ENCODE results near the gene TMEM138.
A peak's percentile ranks its signal among the peaks of the same experiment; 100 is the strongest.
"Not testable (repeated sequence)": the region's sequence is repeated elsewhere in the genome, so short reads cannot be mapped to it uniquely, and the experiment has no call there.

The TMEM138 gene

GRCh38 chr11:61368646-61369045, 6.5 kb downstream of the TMEM138 start:
- no peak for DNase-seq

GRCh38 chr11:61369372-61370348, 7.5 kb downstream of the TMEM138 start:
- DNase-seq: no peak

DNA sequence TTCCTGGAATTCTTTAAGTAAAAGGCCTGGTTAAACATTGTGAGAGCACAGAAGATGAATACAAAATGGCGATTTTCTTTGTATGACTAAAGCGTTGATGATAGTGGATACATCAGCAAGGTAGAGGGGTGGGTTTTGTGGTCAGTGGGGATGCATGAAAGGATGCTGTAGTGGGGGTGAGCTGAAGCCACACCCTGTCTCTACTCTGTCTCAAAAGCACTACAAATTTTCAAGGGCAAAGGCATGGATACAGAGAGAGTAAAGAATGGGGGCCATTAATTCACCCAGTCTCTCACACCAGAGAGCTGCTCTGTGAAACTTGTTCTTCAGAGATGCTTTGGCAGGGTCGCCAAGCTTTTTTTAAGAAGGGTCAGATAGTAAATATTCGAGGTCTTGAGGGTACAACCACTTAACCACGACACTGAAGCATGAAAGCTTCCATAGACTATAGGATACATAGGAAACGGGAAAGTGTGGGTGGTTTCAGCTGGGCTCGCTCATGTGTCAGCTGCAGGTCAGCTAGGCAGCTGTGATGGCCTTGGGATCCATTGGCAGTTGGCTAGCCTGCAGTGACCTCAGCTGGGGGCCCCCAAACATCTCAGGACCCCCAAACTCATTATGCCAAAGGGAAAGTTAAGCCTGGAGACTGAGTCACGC, 8.3 kb downstream of the TMEM138 start:
- DNase-seq: no peak

DNA sequence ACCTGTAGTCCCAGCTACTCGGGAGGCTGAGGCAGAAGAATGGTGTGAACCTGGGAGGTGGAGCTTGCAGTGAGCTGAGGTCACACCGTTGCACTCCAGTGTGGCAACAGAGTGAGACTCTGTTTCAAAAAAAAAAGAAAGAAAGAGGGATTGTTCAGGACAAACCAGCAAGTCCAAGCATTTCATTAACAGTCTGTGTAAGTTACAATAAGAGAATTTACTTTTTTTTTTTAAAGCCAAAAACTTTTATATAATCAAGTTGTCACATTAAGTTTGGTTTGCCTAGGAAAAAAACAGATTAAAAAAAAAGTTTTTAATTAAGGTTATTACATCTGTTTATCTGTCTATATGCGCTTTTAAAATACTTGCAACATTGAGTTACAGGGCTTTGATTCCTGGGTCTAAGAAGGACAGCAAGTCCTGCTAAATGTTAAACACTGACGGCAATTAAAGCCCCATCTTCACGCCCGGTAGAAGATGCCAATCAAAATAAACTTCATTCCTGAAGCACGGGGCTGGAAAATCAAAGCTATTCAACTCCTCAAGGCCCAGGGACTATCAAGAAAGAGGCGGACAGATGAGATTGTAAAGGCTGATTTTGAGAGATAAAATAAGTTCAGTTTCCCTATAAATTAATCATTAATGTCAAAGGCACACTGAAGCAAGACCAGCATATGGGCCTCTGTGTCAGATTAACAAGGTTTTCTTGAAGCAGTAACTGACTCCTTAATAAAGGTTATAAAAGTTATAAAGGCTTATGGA, 10.7 kb downstream of the TMEM138 start:
- no peak for DNase-seq

DNA sequence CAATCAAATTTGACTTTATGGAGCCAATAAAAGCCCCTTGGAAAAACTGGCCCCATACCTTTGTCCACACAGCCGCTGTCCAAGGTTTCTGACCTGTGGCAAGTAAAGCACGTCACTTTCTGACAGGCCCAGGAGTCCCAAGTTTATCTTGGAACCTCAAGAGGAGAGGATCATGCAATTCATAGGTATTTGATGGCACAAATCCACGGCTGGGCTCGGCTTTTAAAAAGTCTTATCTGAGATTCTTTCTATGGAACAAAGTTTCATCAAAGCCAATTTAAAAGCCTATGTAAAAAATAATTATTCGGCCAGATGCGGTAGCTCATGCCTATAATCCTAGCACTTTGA, 13.6 kb downstream of the TMEM138 start:
- DNase-seq: no peak

GRCh38 chr11:61377461-61378160, 15.4 kb downstream of the TMEM138 start:
- DNase-seq: no peak

DNA sequence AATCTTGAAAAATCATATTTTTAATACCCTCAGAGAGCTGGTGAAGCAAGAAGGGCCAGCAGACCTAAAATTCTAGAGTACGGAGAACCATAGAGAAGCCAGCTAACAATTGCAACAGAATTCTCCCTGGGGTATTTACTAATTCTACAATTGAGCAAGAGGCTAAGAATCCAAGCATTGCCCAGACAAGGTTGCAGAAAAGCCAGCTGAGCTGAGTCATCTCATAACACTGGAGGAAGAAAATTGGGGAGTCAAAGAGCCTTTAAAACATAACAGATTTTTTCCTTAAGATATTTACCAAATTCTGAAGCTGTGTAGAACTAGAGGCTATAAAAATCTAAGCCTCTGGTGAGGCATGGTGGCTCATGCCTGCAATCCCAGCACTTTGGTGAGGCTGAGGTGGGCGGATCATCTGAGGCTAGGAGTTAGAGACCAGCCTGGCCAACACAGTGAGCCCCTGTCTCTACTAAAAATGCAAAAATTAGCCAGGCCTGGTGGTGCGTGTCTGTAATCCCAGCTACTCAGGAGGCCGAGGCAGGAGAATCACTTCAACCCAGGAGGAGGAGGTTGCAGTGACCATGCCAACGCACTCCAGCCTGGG, 16.6 kb downstream of the TMEM138 start:
- DNase-seq: no peak

- no peak for DNase-seq
Measured at GRCh38 chr11:61380884-61381283, 18.7 kb downstream of the TMEM138 start.

DNA sequence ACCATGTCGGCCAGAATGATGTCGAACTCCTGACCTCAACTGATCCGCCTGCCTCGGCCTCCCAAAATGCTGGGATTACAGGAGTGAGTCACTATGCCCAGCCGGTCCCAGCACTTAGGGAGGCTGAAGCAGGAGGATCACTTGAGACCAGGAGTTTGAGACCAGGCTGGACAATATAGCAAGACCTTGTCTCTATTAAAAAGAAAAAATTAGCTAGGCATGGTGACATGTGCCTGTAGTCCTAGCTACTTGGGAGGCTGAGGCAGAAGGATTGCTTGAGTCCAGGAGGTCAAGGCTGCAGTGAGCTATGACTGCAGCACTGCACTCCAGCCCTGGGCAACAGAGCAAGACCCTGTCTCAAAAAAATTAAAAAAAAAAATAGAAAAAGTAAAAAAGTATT, 21.7 kb downstream of the TMEM138 start:
- not testable (repeated sequence) for DNase-seq

DNA sequence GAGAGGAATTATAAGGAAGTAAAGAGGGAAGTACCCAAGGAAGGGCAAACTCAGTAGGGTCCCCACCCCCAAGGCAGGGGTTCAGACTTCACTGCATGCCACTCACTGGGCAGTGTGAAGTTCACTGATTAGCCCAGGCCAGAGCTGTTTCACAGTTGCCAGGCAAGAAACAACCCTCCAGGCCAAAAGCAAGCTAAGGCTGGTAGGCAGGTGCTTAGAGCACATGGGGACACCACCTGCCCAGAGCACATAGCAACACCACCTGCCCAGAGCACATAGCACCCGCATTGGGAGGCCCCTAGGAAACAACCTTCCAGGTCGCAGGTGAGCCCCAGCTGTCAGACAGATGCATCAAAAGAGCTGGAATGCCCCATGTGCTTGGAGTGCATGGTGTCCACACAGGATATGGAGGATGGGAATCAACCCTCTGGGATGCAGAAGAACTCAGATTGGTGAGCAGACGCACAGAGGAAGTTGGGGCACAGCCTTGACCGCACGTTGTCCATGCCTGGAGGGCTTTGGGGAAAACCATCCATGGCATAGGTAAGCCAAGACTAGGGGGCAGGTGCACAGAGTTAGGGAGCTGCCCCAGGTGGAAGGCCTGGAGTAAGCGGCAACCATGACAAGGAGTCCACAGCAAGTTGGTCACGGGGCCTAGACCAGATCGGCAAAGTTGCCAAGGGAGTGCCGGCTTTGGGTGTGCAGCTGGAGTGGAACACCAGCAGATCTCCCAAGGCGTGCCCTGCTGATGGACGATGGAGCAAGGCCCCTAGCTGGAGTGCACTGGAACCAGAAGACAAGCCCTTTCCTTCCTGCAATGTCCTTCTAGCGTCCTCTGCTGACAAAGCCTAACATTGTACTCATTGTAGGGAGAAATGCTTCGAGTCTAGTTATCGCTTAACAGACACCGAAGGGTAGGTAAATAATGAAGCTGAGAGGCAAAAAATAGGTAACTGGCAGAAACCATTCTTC, 22.4 kb downstream of the TMEM138 start:
- DNase-seq: no peak

DNA sequence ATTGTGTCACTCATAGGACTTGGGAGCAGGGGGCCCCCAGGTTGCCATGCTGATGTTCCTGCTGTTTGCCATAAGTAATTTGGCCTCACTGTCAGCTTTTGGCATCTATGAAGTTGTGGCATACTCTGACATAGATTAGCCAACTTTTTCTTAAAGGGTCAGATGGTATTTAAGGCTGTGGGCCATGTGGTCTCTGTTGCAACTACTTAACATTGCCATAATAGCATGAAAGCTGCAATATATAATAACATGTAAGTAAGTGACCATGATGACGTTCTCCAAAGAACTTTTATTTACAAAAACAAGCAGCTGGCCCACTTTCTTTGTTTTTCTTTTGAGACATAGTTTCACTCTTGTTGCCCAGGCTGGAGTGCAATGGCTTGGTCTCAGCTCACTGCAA, 28.0 kb downstream of the TMEM138 start:
- DNase-seq: no peak

DNA sequence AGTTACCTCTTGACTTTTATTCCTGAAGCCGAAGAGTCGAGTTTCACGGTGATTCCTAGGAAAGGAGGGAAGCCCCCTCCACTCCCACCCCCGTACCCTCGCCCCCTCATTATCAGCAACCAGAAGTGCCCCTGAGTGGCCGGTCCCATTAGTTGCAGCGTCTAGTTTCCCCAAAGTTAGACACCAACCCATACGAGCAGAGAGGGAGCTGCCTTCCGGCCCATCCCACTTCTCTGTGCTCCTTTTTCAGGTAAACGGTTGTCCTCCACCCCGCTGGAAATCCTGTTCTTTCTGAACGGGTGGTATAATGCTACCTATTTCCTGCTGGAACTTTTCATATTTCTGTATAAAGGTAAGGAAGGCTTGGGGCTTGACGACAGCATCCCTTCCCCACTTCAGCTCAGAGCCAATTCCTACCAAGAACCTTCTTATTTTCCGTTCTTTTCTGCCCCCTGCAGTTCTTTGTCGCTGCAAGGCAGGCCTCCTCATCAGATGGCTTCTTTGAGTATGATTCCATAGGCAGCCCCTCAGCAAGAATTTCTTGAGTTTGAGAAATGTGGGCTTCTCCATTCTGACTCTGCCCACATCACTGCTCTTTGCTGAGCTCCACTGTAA, 30.9 kb downstream of the TMEM138 start:
- DNase-seq: peak; percentile 11

DNA sequence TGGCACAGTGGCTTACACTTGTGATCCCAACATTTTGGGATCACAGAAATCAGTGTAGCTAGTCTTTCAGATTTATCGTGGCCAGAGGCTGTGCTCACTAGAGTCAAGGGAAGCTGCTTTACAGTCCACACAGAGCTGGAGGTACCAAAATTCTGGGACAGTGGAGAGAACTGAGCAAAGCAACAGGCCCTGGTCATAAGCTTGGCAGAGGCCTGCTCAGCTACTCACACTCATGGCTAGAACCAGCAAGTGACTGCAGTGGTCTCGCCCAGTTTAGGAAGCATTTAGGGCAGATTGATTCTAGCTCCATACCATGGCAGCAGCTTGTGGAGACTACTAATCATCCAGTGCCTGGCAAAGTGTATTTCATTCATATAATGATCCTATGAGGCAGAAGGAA, 39.0 kb downstream of the TMEM138 start:
- DNase-seq: no peak

- no peak for DNase-seq
Measured at GRCh38 chr11:61401573-61401972, 39.4 kb downstream of the TMEM138 start.

- no peak for DNase-seq
Measured at GRCh38 chr11:61403658-61404057, 41.5 kb downstream of the TMEM138 start.

- DNase-seq: no peak
Measured at GRCh38 chr11:61404103-61404502, 41.9 kb downstream of the TMEM138 start.

DNA sequence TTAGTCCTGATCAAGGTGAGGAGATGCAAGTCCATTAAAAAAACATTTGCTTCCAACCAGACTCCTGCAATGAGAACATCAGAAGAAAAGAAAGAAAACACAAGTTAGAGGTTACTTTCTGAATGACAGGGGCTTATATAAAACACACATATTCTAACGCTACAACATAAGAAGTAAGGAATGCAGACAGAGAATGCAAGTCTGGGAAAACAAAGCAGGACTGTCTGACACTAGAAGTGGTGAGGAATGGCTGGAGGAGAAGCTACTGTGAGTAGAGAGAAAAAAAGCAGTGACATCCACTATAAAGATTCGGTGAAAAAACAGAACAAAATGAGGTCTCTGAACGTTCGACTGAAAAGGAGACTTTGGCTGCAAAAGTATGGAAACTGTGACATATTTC, 42.5 kb downstream of the TMEM138 start:
- DNase-seq: no peak

GRCh38 chr11:61406067-61406466, 43.9 kb downstream of the TMEM138 start:
- DNase-seq: no peak

DNA sequence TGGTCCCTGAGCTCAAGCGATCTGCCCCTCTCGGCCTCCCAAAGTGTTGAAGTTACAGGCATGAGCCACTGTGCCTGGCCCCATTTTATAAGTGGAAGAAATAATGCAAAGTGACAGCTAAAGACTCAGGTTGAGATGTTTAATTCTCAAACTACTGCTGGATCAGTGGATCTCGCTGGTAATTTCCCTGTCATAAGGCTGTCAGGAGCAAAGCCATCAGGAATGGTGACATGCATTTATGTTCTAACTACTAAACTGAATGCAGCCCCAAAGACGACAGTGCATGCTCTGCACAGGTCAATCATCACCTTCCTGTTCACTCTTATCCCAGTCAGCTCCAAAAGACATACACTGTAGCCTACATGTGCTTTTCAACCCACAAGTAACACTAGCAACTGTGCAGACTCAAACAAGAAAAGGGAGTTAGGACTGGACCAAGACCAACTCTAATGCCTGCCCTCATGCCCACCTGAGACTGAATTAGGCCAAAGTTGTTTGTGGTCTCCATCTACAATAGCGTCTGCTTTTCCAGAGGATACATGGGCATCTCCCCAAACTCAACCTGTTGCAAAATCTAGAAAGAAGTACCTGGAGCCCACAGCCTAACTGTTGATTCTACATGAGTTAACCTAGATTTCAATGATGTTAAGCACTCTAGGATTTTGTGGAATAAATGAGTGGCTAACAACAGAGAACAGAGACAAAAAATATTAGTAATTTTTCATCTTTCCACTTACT, 45.0 kb downstream of the TMEM138 start:
- no peak for DNase-seq

GRCh38 chr11:61411589-61411988, 49.4 kb downstream of the TMEM138 start:
- DNase-seq: no peak

Measured in stimulated activated CD4-positive, alpha-beta T cell treated with anti-CD3 and anti-CD28 coated beads, Interleukin-4, amount 100 ng/mL, for 1 hour (primary cell).